Bone marrow (tissue), 2 donors: ENCODE results near the gene ANGPT4.
A peak's percentile ranks its signal among the peaks of the same experiment; 100 is the strongest.
"Not testable (repeated sequence)": the region's sequence is repeated elsewhere in the genome, so short reads cannot be mapped to it uniquely, and the experiment has no call there.

Experiments
- DNase-seq, 2 donors: peaks; one replicate each; lab custom pipeline; 2025; lab: John Stamatoyannopoulos, UW

Gene ANGPT4

DNA sequence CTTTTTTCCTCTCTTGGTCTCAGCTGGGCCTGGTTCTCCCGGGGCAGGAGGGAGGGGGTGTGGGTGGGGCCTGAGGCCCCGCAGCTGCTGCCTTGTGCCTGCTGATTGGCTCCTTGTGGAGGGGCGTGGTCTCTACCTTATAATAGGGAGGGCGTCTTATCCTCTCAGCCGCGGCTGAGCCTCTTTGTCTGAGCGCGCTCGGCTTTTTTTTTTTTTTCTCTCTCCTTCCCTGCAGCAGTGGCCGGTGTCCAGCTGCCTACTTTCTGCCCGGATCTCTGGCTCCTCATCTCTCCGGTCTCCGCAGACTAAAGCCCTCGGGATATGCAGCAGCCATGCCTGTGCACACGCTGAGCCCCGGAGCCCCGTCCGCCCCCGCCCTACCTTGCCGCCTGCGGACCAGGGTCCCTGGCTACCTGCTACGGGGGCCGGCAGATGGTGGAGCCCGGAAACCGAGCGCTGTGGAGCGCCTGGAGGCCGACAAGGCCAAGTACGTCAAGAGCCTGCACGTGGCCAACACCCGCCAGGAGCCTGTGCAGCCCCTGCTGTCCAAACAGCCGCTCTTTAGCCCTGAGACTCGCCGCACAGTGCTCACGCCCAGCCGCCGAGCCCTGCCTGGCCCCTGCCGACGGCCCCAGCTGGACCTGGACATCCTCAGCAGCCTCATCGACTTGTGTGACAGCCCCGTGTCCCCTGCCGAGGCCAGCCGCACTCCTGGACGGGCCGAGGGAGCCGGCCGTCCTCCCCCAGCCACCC is 71.5 kb downstream of the ANGPT4 start:
- DNase-seq: peak in 1 of 2 donors; percentile 91

DNA sequence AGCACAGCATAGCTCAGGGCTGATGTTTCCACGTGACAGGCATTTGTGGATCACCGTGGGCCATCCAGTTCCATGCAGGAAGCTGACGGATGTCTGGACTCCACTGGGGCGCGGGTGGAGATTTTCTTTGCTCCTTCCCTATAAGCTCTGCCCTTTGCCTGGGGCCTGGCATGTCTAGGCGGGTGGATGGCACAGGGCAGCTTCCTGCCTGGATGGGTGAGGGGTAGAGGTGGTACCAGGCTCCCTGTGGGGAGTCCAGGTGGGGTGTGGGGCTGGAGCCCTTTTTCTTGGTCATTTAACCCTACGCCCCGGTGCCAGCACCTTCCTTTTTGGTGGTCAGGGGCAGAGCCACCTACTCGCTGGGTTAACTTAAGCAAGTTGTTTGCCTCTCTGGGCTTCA is 72.2 kb downstream of the ANGPT4 start:
- no peak for DNase-seq

DNA sequence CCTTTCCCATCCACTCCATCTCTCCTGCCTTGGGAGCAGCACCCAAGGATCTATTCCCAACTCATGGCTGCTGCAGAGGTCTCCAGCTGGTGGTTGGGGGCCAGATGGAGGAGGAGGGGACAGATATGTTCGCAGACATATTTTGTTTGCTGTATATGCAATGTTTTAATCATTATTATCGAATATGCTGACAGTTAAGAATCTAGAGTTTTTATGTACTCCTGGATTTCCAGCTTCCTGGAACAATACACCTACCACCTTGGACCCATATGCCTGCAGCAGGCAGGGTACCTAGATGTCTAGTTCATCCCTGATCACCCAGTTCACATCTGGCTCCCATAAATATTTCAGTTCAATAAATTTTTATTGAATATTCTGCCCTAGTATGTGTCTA is 73.6 kb downstream of the ANGPT4 start:
- no peak for DNase-seq

DNA sequence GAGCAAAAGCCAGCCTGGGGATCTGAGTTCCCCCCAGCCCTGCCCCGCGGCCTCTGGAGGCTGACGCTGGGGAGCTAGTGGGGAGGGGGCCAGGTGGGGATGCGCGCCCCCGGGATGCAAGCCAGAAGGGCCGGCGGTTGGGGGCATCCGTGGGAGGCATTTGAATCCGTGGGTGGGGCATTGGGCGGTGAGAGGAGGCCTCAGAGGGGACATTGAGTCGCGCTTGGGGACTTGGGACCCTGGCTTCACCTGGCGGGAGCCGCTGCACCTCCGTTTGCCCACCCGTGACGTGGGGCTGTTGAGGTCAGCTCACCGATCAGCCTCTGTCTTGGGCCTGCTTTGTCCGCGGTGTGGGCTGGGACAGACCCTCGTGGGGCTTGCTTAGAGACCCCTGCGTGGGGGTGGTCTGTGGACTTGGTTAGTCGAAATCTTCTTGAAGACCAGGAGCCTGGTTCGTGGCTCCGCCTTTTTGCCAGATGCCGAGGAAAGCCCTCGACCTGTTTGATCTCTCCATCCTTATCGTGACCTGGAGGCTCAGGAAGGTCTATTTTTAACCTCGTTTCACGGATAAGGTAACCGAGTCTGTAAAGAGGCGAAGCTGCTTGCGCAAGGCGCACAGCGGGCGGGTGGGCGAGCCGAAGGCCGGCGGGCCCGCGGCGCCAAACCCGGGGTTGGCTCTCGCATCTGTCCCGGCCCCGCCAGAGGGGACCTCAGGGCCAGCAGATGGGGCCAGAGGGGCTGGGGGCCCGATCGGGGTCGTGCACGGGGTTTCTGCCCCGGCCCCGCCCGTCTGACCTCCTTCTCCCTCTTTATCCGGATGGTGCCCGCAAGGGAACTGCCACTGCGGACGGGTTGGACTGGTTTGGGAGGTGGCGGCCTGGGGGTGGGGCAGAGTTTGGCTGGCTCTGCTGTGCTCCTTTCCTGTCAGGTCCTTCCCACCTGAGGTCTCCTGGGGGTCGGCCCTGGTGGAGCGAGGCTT is 74.3 kb downstream of the ANGPT4 start:
- DNase-seq: no peak

DNA sequence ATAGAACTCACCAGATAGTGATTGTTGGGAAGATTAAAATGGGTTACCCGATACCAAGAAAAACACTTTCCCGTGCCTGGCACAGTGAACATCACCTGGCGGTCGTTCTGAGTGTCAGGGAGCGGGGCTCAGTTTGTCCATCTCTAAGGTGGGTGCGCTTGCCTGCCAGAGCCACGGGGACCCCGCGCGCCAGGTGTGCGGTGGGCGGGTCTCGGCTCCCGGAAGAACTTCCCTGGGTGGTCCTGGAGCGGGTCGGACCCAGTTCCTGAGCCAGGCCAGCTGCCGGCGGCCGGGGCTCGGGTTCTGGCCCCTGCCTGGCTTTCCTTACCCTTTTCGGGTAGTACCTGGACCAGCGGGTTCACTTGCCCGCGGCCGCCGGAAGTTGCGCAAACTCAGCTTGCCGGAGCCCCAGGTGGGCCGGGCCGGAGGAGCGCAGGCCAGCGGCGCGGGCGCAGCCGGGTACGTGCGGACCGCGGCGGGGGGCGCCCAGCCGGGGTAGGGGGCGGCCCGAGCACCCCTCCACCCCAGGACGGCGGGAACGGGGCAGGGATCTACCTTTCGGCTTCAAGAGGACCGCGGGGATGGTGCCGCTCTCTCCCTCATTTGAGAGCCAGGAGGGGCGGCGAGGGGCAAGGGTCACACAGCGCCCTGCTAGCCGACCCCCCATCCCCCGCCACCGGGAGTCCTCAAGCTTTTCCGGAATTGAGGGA is 75.1 kb downstream of the ANGPT4 start:
- DNase-seq: no peak

DNA sequence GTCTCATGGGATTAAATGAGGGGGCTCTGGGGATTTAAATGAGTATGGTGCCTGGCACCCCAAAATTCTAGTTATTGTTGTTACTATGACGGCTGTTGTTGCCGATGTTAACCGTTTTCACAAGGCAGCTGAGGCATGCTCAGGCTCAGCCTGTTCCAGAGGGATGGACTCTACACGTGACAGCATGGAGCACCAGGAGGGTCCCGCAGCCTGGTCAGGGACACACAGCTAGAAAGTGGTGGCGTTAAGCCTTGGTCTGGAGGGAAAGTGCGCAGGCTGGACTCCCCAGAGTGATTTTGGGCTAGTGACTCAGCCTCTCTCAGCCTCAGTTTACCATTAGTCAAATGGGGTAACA is 75.7 kb downstream of the ANGPT4 start:
- no peak for DNase-seq

DNA sequence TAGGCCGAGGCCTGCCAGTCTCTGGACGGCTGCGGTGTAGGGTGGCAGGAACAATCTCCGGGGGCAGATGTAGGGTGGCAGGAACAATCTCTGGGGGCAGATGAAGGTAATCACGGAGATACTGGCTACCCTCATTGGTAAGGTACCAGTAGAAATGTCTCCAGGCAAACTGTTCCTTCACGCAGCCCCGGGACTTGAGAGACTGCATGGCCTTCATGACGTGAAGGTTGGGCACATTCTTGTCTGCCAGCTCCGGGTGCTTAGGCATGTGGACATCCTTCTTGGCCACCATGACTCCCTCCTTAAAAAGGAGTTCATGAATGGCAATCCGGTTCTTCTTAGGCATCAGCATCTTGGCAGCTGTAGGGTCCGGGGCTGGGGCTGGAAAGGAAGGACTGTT is 76.5 kb downstream of the ANGPT4 start:
- DNase-seq: no peak

DNA sequence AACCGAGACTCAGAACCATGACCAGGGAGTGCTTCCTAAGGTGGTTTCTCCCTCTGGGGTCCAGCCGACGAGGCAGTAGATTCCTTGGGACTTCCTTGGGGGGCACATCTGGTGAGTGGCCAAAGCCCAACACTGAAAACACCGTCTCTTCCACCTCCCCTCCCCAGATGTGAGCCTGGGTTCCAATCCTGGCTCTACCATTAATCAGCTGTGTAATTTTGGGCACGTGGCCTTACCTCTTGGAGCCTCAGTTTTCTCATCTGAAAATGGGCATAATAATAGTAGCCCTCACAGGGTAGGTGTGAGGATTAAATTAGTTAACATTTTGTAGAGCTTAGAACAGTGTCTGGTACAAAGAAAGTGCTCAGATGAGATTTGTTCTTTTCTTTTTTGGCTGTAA is 77.1 kb downstream of the ANGPT4 start:
- DNase-seq: no peak

DNA sequence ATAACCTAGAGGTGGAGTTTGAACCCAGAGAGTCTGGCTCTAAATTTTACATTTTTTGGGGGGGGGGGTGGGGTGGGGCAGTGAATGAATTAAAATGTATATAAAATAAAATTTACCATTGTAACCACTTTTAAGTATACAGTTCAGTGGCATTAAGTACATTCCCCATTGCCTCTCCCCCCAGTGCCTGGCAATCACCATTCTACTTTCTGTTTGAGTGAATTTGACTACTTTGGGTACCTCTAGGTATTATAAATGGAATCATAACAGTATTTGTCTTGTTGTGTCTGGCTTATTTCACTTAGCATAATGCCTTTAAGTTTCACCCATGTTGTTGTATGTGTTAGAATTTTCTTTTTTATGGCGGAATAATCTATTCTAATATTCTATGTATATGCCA is 79.9 kb downstream of the ANGPT4 start:
- no peak for DNase-seq

DNA sequence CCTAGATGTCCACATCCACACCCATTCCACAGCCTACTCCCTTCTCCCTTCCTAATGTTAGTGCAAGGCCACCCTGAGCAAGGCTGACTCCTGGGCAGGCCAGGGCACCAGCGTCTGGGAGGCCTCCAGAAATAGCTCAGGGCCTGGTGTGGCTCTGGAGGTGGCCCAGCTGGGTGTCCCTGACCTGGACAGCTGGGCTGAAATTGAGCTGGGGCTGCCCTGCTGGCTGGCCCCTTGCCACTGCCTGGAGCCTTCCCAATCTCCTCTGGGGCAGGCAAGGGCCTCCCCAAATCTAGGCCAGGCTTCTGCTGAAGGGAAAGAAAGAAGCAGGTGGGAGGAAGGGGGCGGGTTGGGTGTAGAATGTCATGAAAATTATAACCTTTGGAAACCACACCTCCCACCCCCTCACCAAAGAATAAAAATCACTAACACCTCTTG is 80.5 kb downstream of the ANGPT4 start:
- DNase-seq: no peak

DNA sequence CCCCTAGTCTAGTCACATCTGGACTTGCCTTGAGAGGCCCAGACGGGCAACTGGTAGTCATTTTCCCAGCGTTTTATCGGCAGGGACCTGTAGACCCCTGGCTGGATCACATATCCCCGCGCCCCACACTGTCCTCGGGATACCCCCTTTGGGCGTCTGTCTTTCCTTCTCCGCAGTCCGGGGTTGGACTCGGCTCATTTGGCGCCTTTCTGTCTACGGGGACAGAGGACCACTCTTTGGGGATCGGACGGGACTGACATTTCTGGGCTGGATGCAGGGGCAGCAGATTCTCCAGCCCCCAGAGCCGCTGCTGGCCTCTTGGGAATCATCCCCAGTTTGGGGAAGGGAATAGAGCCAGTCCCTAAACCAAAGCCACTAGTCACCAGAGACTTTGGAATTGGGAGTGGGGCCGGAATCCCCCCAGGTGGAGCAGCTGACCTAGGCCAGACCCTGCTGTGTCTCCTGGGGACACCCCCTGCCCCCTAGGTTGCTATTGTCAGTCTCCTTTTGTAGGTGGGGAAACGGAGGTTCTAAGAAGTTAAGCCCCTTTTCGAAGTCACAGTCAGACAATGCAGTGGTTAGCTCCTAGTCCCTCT is 81.9 kb downstream of the ANGPT4 start:
- no peak for DNase-seq

DNA sequence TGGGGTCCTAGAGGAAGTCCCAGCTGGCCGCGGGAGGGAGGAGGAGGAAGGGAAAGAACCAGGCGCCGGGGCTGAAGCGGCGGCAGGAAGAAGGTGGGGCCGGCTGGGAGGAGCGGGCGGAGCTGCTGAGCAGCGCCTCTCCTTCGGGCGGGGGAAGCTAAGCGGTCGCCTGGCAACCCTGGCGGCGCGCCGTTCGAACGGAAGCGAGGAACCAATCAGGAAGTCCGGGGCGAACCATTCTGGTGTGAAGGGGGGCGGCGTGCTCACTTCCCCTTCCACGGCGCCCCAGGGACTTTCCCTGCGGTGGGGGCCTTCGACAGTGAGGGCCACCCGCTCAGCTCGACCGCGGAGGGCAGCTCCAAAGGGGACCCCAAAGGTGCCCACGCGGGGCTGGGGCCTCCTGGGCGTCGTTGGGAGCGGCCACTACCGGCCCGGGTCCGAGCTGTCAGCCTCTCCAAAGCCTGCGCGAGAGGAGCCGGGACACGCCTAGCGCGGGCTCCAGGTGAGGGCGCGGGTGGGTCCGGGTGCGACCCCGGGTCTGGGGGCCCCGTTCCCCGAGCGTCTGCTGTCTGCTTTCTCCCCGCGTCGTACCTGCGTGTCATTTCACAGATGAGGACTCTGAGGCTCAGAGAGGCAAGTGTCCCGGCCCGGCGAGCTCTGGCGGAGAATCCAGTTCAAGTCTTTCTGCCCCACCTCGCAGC is 82.5 kb downstream of the ANGPT4 start, which contains the start of gene FAM110A:
Gene FAM110A (plus strand): TSS at position 266 of the 701 bp plus-strand sequence. CDS start 11,090 bp downstream, outside the sequence.
- peak; percentile 93 to 94 for DNase-seq

DNA sequence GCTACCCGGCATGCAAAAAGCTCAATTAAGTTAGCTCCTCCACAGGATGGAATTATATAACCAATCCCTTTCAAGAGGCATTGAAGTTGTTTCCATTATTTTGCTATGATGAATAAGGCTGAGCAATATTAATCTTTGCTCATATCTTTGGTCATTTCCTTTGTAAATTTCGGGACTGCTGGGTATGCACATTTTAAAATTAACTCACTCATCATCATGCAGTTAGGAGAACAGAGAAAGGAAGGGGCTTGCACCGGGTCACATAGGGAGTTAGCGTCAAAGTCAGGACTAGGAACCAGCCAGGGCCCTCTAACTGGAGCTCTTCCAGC is 83.0 kb downstream of the ANGPT4 start:
- DNase-seq: no peak

DNA sequence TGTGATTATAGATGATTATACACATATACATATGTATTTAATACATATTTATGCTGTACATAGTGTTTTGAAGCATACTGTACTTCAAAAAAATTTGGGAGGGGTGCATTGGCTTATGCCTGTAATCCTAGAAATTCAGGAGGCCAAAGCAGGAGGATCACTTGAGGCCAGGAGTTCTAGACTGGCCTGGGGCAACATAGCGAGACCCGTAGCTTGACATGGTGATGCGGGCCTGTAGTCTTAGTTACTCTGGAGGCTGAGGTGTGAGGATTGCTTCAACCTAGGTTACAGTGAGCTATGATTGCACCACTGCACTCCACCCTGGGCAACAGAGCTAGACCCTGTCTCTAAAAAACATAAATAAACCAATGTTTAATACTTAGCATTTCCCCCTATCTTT is 84.2 kb downstream of the ANGPT4 start:
- no peak for DNase-seq

DNA sequence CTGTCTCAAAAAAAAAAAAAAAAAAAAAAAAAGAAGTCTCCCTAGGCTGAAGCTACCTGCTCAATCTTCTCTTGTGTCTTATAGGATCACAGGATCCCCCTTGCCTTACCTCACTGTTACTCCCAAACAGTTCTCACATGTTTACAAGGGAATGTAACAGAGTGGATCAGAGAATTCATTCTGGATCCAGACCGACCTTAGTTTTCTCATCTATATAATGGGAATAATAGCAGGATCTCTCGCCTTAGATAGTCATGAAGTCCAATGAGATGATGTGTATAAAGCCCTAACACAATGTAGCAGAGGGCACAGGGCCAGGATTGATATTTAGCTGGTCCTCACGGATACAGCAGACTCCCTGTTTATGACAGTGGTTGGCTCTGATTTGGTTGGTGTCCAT is 84.9 kb downstream of the ANGPT4 start:
- no peak for DNase-seq

DNA sequence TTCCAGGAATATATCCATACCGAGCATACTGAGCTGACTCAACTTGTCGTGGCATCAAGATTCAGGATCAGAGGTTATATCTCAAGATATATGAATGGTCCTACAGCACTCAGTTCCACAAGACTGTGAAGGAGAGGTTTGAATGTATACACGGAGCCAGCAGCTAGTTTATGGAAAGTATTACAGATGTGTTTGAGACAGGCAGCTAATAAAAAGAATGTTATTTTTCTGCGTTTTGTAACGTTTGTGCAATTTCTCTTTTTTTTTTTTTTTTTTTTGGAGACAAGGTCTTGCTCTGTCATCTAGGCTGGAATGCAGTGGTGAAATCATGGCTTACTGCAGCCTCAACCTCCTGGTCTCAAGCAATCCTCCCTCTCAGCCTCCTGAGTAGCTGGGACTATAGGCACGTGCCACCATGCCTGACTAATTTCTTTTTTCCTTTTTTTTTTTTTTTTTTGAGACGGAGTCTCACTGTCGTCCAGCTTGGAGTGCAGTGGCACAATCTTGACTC is 86.1 kb downstream of the ANGPT4 start:
- DNase-seq: no peak

DNA sequence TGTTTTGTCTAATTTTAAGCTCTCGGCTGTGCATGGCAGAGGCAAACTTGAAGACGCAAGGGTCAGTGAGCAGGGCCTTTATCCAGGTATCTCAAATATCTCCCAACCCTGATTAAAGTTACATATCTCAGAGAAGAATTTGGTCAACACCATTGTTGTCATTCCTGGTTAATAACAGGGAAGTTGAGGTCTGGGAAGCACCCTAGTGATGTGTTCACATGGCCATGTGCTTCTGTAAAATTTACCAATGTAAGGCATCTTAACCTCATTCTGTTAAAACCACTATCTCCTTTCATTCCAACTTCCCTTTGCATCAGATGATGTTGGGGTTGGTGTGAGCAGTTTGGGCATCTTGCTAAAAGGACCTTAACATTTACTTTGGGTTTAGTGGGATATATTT is 86.6 kb downstream of the ANGPT4 start:
- no peak for DNase-seq

DNA sequence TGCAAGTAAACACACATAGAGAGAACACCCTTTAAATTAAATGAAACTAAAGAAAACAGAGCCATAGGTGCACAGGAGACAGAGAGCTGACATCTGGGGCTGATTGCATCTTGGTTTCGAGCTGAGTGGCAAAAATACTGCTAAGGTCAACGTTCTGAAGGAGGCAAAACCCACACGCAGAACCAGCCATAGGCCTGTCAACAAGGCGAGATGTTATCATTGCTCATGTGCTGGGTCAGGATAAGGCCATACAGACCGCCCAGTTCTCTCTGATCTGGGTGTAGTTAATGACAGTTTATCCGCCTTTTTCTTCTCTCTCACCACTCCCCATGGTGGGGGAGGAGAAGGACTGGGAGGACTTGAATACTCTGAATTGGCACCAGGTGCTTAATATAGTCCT is 87.1 kb downstream of the ANGPT4 start:
- no peak for DNase-seq

DNA sequence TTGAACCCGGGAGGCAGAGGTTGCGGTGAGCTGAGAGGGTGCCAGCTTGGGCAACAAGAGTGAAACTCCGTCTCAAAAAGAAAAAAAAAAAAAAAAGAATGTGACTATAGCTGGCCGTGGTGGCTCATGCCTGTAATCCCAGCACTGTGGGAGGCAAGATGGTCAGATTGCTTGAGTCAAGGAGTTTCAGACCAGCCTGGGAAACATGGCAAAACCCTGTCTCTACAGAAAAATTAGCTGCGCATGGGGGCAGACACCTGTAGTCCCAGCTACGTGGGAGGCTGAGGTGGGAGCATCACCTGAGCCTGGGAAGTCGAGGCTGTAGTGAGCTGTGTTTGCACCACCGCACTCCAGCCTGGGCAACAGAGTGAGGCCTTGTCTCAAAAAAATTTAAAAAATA is 88.2 kb downstream of the ANGPT4 start:
- DNase-seq: not testable (repeated sequence)

DNA sequence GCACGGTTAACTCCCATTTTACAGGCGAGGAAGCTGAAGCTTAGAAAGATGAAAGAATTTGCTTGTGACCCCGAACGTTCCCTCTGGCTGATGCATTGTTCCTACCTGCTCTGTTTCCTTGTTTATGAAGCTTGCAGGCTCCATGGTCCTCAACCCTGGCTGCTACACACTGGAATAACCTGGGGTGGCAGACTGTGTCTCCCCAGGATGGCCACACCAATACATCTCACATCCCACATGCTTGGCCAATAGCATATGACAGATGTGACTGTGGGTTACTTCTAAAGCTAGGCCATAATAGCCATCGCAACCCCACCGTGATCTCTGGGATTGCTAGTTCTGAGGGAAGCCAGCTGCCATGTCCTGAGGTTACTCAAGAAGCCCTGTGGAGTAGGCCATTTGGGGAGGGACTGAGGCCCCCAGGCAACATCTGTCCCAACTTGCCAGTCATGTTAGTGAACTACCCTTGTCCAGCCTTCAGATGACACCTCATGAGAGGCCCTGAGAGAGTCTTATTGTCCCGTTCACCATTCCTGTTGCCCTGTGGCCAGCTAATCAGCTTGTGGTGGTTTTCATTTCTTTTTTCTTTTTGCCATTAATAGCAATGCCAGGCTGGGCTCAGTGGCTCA is 89.3 kb downstream of the ANGPT4 start:
- DNase-seq: no peak
